HCT116 (cell line): ENCODE results near the gene IL31. TPM values are rescaled to one million over a fixed set of nuclear protein-coding genes. Genes with fewer than 3 reads are reported as not detected.

Experiments used
- ATAC-seq: fragments of 200-7000 bp; cut with Tn5 transposase; 2 replicates; pipeline ENCODE4 v1.9.1; 2020; ENCODE audit warnings: mild to moderate bottlenecking, moderate library complexity
- BruUV-seq: library from RNA; stranded (reverse); fragments of 400-500 nt; replicated peaks from 2 replicates; lab custom pipeline; 2021; lab: Mats Ljungman, UMichigan
- CTCF ChIA-PET: fragments of 300-600 bp; sonication (Branson Sonifier 250); formaldehyde crosslinking; loops from one replicate; lab custom pipeline; 2021; ENCODE audit warnings: antibody characterized with exemption; lab: Charles Lee
- POLR2A ChIA-PET: fragments of 300-600, 350-600 bp; sonication (Branson Sonifier 250); formaldehyde crosslinking; loops from one replicate; lab custom pipeline; 2021; ENCODE audit warnings: antibody characterized with exemption; lab: Charles Lee
- RAD21 ChIA-PET, 2 experiments: fragments of 300-600 bp; sonication (Branson Sonifier 250); formaldehyde crosslinking; loops; one replicate each; lab custom pipeline; 2023; ENCODE audit warnings: low total read pairs in 2 of 2; ENCODE audit not compliant: uncharacterized antibody in 2 of 2, unreplicated experiment in 2 of 2, low non-redundant PET in 1 of 2; lab: Charles Lee
- DNase-seq: peaks from one replicate; pipeline ENCODE4 v3.0.0-alpha.2; 2010; ENCODE audit warnings: low read depth, low spot score
- H2AFZ ChIP-seq: fragments of 200-600 bp; shearing (Covaris generic), sonication (generic); 2 replicates; pipeline ENCODE4 v1.6.1; 2017; ENCODE audit warnings: low read depth, mixed run types, mixed read lengths, antibody characterized with exemption, low read length; ENCODE audit not compliant: poor library complexity, severe bottlenecking
- H3K27ac ChIP-seq: 2 replicates; pipeline ENCODE4 v1.5.1; 2012; ENCODE audit warnings: low read depth, low read length
- H3K27me3 ChIP-seq: fragments of 200-600 bp; sonication (generic); 2 replicates; pipeline ENCODE4 v1.6.1; 2016; ENCODE audit warnings: mixed run types, low read length, mixed read lengths; ENCODE audit not compliant: insufficient read depth
- H3K36me3 ChIP-seq, 2 experiments: fragments of 200-500 bp in 1 of 2; fragments of 200-600 bp in 1 of 2; sonication (Bioruptor generic) in 1 of 2; sonication (generic) in 1 of 2; 2 replicates each; pipeline versions ENCODE4 v1.5.1 to v1.6.1; 2014 to 2016; ENCODE audit warnings: low read length in 2 of 2, inconsistent platforms in 1 of 2, mixed read lengths in 1 of 2, mixed run types in 1 of 2; ENCODE audit not compliant: insufficient read depth in 2 of 2, control insufficient read depth in 1 of 2
- H3K4me1 ChIP-seq, 2 experiments: fragments of 200-600 bp in 1 of 2; sonication (generic) in 1 of 2; 2 replicates each; pipeline versions ENCODE4 v1.5.1 to v1.6.1; 2012 to 2017; ENCODE audit warnings: low read length in 2 of 2, inconsistent platforms in 1 of 2, mild to moderate bottlenecking in 1 of 2, mixed read lengths in 1 of 2, mixed run types in 1 of 2, moderate library complexity in 1 of 2; ENCODE audit not compliant: insufficient read depth in 2 of 2, control insufficient read depth in 1 of 2
- H3K4me2 ChIP-seq: fragments of 200-600 bp; sonication (generic); 2 replicates; pipeline ENCODE4 v1.6.1; 2017; ENCODE audit warnings: mixed run types, low read length, mixed read lengths
- H3K4me3 ChIP-seq, 2 experiments: fragments of 200-600 bp in 1 of 2; sonication (generic) in 1 of 2; replicated peaks in 1 of 2; 2 replicates each; pipeline ENCODE4 v1.5.1; 2011 to 2016; ENCODE audit warnings: low read length in 2 of 2, control low read depth in 1 of 2, low read depth in 1 of 2, mild to moderate bottlenecking in 1 of 2, mixed read lengths in 1 of 2, mixed run types in 1 of 2
- H3K79me2 ChIP-seq: fragments of 200-600 bp; sonication (generic); 2 replicates; pipeline ENCODE4 v1.6.1; 2017; ENCODE audit warnings: mild to moderate bottlenecking, mixed run types, low read length, moderate library complexity, mixed read lengths; ENCODE audit not compliant: insufficient read depth
- H3K9ac ChIP-seq: fragments of 200-600 bp; sonication (generic); 2 replicates; pipeline ENCODE4 v1.6.1; 2016; ENCODE audit warnings: low read length, mixed read lengths
- H3K9me2 ChIP-seq: fragments of 200-600 bp; sonication (generic), shearing (Covaris generic); 2 replicates; pipeline ENCODE4 v1.6.1; 2017; ENCODE audit warnings: mixed run types, mild to moderate bottlenecking, moderate library complexity; ENCODE audit not compliant: insufficient read depth
- H3K9me3 ChIP-seq, 2 experiments: fragments of 200-500 bp in 1 of 2; fragments of 200-600 bp in 1 of 2; sonication (Bioruptor generic) in 1 of 2; sonication (generic) in 1 of 2; 2 replicates each; pipeline ENCODE4 v1.6.1; 2014 to 2017; ENCODE audit warnings: low read length in 2 of 2, mixed read lengths in 2 of 2, inconsistent platforms in 1 of 2, low read depth in 1 of 2, mild to moderate bottlenecking in 1 of 2, mixed run types in 1 of 2, moderate library complexity in 1 of 2; ENCODE audit not compliant: control insufficient read depth in 1 of 2, insufficient read depth in 1 of 2
- H4K20me1 ChIP-seq: fragments of 200-600 bp; sonication (generic), shearing (Covaris generic); 2 replicates; pipeline ENCODE4 v1.6.1; 2017; ENCODE audit warnings: mixed run types, mild to moderate bottlenecking, moderate library complexity; ENCODE audit not compliant: insufficient read depth
- CBX3 ChIP-seq: IDR thresholded peaks from 2 replicates; pipeline ENCODE4 v1.6.1; 2012; ENCODE audit warnings: low read depth
- ELF1 ChIP-seq: IDR thresholded peaks from 2 replicates; pipeline ENCODE4 v1.6.1; 2012; ENCODE audit warnings: low read depth, borderline replicate concordance
- EZH2 ChIP-seq: fragments of 200-600 bp; sonication (generic); IDR thresholded peaks from 2 replicates; pipeline ENCODE4 v1.6.1; 2017; ENCODE audit warnings: antibody characterized with exemption, mixed run types
- JUND ChIP-seq: IDR thresholded peaks from 2 replicates; pipeline ENCODE4 v1.6.1; 2012
- POLR2AphosphoS5 ChIP-seq: IDR thresholded peaks from 2 replicates; pipeline ENCODE4 v1.6.1; 2011; ENCODE audit warnings: mild to moderate bottlenecking, low read depth, low read length, moderate library complexity
- REST ChIP-seq: IDR thresholded peaks from 2 replicates; pipeline ENCODE4 v1.6.1; 2012; ENCODE audit warnings: low read depth
- SIN3A ChIP-seq: IDR thresholded peaks from 2 replicates; pipeline ENCODE4 v1.6.1; 2012; ENCODE audit warnings: low read depth
- YY1 ChIP-seq: IDR thresholded peaks from 2 replicates; pipeline ENCODE4 v1.6.1; 2011; ENCODE audit warnings: low read length, low read depth, moderate library complexity, mild to moderate bottlenecking; ENCODE audit not compliant: insufficient replicate concordance; ENCODE audit errors: extremely low read depth
- ZBTB33 ChIP-seq: IDR thresholded peaks from 2 replicates; pipeline ENCODE4 v1.6.1; 2011; ENCODE audit warnings: mild to moderate bottlenecking, low read length, moderate library complexity; ENCODE audit not compliant: insufficient replicate concordance; ENCODE audit errors: extremely low read depth
- intact Hi-C: fragments of 100-400 bp; cut with micrococcal nuclease; formaldehyde crosslinking; loops from 2 replicates; pipeline ENCODE4 v1.10.0; 2022
- total RNA-seq: library from RNA; stranded (reverse); gene quantifications from one replicate; pipeline ENCODE4 v1.2.1, GENCODE V29; 2021; ENCODE audit not compliant: unreplicated experiment

The IL31 gene
- total RNA-seq, 1 experiment from 2014 or later, result not detected

GRCh38 chr12:122139266-122139665 lies 34.8 kb downstream of the IL31 start:
- H3K27me3 ChIP-seq, result no peaks in the 10 kb centered on the region
- BruUV-seq, result no TSS peak
- no peaks in the 10 kb centered on the region for H3K9me2 ChIP-seq
- H3K4me2 ChIP-seq, result no peak overlapping the region
- no peak overlapping the region for H2AFZ ChIP-seq
- H3K4me3 ChIP-seq, result no peak overlapping the region
- ATAC-seq (no peak), DNase-seq (no peak)
- ChIA-PET POLR2A (no interaction called here), CTCF (no interaction called here), RAD21 (no interaction called here)
- H3K9me3 ChIP-seq, result no peaks in the 10 kb centered on the region
- peaks cover 7 to 29% of the 10 kb centered on the region in 2 experiments; a peak in 3 of 4 replicates for H3K36me3 ChIP-seq
- no peaks in the 10 kb centered on the region for H3K4me1 ChIP-seq
- intact Hi-C loops, result no loop called here
- H3K27ac ChIP-seq, result no peak overlapping the region
- no peaks in the 10 kb centered on the region for H4K20me1 ChIP-seq
- TF ChIP-seq EZH2 (no peak), YY1 (no peak), ZBTB33 (no peak), POLR2AphosphoS5 (no peak), SIN3A (no peak), JUND (no peak), REST (no peak), ELF1 (no peak), CBX3 (no peak)
- no peak overlapping the region for H3K9ac ChIP-seq
- H3K79me2 ChIP-seq, result no peaks in the 10 kb centered on the region
